Stimulated activated CD8-positive, alpha-beta memory T cell treated with anti-CD3 and anti-CD28 coated beads, Interleukin-4, amount 100 ng/mL, for 48 hours (primary cell): Measurements from ENCODE around the gene ADAMTSL3.

Experiments
- DNase-seq: peaks from one replicate; pipeline ENCODE4 v3.0.0-alpha.2; 2020

The ADAMTSL3 gene

GRCh38 chr15:83655237-83655616, 1.3 kb downstream of the ADAMTSL3 start:
- no peak for DNase-seq

- no peak for DNase-seq
Observed at GRCh38 chr15:83656192-83656591, 2.3 kb downstream of the ADAMTSL3 start.

DNA sequence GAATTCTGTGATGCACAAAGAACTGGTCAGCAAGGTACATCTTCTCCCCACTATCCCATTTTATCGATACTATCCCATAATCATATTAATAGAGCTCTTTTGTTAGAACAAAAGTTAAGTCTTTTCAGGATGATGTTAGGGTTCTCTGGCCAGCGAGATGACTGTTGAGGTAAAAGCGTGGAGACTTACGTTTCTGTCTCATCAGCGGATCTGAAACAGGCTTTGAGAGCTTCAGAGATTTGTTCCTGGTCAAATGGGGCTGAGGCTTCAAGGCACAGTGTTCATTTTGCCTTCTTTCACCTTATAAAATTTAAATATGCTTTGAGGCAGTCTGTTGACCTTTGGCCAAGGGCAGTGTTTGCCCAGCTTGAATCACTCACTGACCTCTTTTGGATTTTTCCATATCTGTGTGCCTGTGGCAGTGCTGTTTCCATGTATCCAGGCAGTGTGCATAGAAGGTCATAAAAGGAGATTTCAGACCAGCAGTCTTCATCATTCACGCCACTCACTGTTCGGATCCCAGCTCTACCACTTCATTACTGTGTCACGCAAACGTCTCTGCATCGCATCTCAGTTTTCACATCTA, 3.1 kb downstream of the ADAMTSL3 start:
- no peak for DNase-seq

DNA sequence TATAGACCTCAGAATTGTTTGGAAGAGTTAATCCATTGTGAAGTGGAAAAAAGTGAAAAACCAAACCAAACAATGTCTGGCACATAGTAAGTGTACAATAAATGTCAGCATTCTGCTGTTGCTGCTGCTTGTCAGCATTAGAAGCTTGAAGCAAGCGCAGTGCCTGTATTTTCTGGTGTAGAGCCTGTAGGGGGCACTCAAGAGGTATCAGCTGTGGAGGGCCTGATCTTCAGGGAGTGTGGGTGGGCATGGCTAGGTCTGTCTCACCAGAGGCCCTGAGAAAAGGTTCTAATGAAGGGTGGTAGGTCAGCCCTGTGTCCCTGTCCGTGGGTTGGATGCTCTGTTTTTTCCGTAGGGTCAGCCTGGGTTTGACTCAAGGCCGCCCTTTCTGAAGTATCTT, 3.6 kb downstream of the ADAMTSL3 start:
- no peak for DNase-seq

GRCh38 chr15:83658430-83659416, 4.8 kb downstream of the ADAMTSL3 start:
- DNase-seq, result no peak

DNA sequence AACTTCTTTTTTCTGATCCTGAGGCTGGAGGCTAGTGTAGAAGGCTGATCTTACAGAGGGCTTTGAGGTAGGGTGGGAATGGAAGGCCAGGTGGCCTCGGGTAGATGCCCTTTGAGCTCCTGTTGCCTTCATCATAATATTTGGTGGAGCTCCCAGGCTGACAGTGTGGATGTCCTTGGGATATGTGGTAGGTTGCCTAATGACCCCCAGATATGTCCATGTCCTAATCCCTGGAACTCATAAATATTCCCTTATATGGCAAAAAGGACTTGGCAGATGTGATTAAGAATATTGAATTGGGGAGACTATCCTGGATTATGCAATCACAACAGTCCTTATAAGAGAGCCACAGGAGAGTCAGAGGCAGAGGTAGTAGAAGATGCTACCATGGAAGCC, 5.5 kb downstream of the ADAMTSL3 start:
- DNase-seq, result no peak

- DNase-seq, result no peak
Observed at GRCh38 chr15:83665480-83665879, 11.6 kb downstream of the ADAMTSL3 start.

DNA sequence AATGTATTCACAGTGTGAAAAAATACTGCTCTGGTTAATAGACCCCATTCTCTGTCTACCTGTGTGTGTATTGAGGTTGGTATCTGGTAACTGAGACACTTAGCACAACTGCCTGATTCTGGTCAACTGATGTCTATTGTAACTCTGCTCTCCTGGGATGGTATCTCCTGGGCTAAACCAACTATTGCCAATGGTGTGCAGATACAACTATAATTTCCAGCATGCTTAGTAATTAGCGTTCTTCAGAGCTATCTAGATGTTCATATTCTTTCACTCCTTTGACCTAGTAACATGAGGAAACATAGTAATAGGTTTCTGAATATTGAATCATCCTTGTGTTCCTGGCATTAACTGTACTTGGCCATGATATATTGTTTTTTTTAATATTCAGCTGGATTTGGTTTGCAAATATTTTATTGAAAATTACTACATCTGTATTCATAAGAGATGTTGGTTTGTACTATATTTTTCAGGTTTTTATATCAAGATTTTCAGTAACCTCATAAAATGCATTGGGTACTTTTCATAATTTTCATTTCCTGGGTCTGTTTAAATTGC, 16.8 kb downstream of the ADAMTSL3 start:
- no peak for DNase-seq

DNA sequence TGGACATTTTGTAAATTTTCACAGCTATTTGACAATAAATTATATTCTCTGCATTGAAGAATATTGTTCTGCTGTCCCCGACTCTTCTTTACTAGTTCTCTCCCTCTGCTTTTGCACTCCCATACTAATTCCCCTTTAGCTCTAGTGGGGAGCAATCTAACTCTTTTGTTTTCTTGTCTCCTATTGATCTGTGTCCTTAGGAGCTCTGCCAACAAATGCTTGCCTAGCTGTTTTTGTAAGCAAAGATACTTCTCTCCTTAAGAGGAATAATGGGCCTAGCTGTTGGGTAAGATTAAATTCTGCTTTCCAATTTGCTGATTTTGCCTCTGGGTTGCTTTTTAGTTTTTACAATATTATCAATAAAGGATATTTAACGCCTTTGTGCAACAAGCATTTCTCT, 17.7 kb downstream of the ADAMTSL3 start:
- DNase-seq, result no peak

GRCh38 chr15:83673385-83673784, 19.5 kb downstream of the ADAMTSL3 start:
- no peak for DNase-seq

DNA sequence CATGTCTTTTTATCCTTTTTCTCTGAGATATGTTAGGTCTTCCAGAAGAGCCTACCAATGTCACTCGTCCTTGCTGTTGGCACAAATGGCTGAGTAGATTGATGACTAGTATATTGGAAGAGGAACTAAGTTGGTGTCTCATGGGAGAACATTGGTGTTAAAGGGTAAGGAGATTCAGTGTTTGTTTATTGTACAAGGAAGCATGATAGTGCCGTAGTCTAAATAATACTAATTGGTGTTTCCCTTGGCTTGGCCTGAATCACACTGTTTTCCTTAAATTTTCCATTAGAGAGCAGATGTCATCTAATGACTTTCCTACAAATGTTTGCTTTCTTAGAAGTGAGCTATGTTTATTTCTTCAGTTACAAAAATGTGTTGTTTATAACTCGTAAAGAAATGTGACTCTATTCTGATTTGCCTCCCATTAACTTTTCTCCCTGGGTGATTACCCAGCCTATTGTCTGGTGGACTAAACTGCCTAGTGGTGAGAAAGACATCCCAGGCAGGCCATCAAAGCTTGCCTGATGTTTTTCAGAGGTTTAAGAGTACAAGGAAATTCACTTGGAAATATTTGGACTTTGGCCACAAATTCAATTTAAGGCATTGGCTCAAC, 28.7 kb downstream of the ADAMTSL3 start:
- DNase-seq, result no peak

- no peak for DNase-seq
Observed at GRCh38 chr15:83685916-83686332, 32.0 kb downstream of the ADAMTSL3 start.

- DNase-seq, result no peak
Observed at GRCh38 chr15:83688201-83688600, 34.3 kb downstream of the ADAMTSL3 start.

DNA sequence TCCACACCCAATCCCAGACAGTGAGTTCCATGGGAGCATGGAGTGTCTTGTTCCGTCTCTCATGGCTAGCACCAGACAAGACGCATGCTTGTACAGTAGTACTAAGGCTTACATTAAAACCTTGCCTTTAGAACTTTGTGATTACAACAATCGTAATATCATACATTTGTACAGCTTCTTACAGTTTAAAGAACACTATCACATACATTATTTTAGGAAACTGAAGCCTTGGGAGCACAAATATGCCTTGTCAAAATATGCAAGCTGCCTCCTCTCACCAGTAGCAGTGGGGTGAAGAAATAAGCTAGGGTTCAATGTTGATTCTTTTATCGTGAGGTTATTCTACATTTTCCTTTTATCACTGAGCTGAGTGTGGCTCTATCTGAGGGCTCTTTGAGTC, 36.8 kb downstream of the ADAMTSL3 start:
- DNase-seq, result no peak

DNA sequence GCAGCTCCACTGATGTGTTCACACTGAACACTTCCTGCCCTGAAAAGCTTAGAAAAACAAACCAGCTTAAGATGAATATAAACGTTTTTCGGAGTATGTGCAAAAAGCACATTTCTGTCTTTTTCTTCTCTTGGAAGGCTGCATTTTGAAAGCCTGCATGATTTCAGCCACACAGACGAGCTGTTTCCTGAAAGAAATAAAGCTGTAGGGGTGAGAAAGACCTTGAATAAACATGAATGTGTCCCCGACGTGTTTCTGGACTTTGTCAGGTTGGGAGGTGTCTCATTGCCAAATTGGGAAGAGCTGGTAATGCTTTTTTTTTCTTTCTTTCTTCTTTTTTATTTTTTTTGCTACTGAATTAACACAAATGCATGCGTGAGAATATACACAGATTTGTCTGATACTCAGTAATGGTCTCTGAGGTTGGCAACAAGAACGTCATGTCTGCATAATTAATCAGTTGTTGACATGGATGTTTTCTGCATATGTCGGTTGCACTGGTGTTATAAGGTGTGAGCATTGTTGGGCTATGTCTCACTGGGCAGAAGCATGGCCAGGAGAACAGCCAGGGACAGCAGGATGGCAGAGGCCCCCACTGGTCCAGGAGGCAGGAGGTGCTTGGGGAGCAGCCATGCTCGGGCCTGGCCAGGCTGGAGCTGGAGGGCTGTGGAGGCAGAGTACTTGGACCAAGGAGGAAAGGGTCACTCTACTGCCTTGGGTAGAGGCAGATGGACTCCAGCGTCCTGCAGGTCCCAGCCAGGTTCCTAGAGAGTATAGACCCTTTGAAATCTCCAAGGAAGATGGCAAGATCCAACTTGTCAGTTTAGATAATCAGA, 39.0 kb downstream of the ADAMTSL3 start:
- no peak for DNase-seq

- no peak for DNase-seq
Observed at GRCh38 chr15:83694015-83694414, 40.1 kb downstream of the ADAMTSL3 start.

GRCh38 chr15:83694536-83694935, 40.6 kb downstream of the ADAMTSL3 start:
- DNase-seq, result no peak

DNA sequence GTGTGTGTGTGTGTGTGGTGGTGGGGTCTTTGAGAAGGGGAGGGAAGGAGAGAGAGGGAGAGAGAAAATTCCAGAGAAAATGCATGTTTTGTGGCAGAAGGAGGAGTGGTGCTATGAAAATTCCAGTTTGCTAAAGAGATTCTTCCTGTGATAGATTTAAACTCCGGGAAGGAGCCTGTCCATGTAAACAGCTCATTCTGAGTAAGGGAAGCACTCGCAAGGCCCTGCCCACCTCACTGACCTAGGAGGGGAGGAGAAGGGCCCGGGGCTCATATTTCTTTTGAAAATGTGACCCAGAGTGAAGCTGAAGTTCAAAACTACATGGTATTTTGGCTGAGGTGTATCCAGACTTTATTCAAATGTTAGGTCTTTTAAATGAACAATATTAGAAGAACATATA, 41.3 kb downstream of the ADAMTSL3 start:
- no peak for DNase-seq

- no peak for DNase-seq
Observed at GRCh38 chr15:83695901-83696425, 42.0 kb downstream of the ADAMTSL3 start.

DNA sequence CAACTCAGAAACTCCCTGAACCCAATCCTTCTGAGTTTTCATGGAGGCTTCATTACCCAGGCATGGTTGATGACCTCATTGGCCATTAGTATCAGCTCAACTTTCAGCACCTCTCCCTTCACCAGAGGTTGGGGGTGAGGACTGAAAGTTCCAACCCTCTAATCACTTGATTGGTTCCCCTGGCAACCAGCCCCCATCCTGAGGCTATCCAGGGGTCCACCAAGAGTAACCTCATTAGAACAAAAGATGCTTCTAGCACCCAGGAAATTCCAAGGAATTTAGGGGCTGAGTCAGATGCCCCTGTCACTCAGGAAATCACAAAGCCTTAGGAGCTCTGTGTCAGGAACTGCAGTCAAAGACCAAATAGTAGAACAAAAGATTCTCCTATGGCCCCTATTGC, 43.8 kb downstream of the ADAMTSL3 start:
- no peak for DNase-seq

- DNase-seq, result no peak
Observed at GRCh38 chr15:83698294-83698693, 44.4 kb downstream of the ADAMTSL3 start.

DNA sequence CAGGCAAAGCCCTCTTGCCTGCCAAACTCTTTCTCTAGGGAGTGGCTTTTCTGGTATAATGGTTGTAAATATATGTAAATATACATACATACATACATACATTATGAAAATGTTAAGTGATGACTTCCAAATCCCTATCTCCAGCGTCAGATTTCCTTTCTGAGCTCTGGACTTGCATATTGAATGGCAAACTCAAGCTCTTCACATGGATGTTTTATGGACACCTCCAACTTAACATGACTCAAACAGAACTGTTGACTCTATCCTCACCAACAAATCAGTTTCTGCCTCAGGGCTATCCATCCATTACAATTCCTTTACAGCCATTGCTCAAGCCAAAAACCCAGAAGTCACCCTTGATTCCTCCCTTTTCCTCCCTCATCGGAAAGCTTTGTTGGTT, 45.1 kb downstream of the ADAMTSL3 start:
- DNase-seq, result no peak
